Panc1 (cell line): Measurements from ENCODE around the gene CAPN7. TPM values are rescaled to one million over a fixed set of nuclear protein-coding genes. Genes with fewer than 3 reads are reported as not detected.

Source experiments
- ATAC-seq: fragments of 200-7000 bp; cut with Tn5 transposase; 2 replicates; pipeline ENCODE4 v1.9.1; 2020; ENCODE audit warnings: mild to moderate bottlenecking, moderate library complexity
- BruUV-seq: library from RNA; stranded (reverse); fragments of 400-500 nt; replicated peaks from 2 replicates; lab custom pipeline; 2021; lab: Mats Ljungman, UMichigan
- CTCF ChIA-PET: fragments of 300-600 bp; sonication (Branson Sonifier 250); formaldehyde crosslinking; loops from one replicate; lab custom pipeline; 2022; ENCODE audit warnings: antibody characterized with exemption; lab: Charles Lee
- POLR2A ChIA-PET: fragments of 300-600 bp; sonication (Branson Sonifier 250); formaldehyde crosslinking; loops from one replicate; lab custom pipeline; 2022; ENCODE audit warnings: antibody characterized with exemption; lab: Charles Lee
- DNase-seq: peaks from one replicate; pipeline ENCODE4 v3.0.0-alpha.2; 2010; ENCODE audit warnings: low read depth, low spot score
- H3K27ac ChIP-seq: 2 replicates; pipeline ENCODE4 v1.5.1; 2011; ENCODE audit warnings: mild to moderate bottlenecking, low read length, inconsistent platforms
- H3K27me3 ChIP-seq: fragments of 200-500 bp; sonication (Bioruptor generic); 2 replicates; pipeline ENCODE4 v1.6.0; 2014; ENCODE audit warnings: low read length, inconsistent platforms; ENCODE audit not compliant: control insufficient read depth, insufficient read depth
- H3K36me3 ChIP-seq: fragments of 200-500 bp; sonication (Bioruptor generic); 2 replicates; pipeline ENCODE4 v1.5.1; 2014; ENCODE audit warnings: inconsistent platforms, mild to moderate bottlenecking, low read length, moderate library complexity; ENCODE audit not compliant: control insufficient read depth, insufficient read depth
- H3K4me1 ChIP-seq: 2 replicates; pipeline ENCODE4 v1.5.1; 2011; ENCODE audit warnings: inconsistent platforms, mild to moderate bottlenecking, low read length, moderate library complexity; ENCODE audit not compliant: control insufficient read depth, insufficient read depth
- H3K4me3 ChIP-seq, 2 experiments: 2 replicates each; pipeline ENCODE4 v1.5.1; 2011 to 2012; ENCODE audit warnings: low read depth in 2 of 2, low read length in 2 of 2, mild to moderate bottlenecking in 2 of 2, inconsistent platforms in 1 of 2, moderate library complexity in 1 of 2
- H3K9me3 ChIP-seq: fragments of 200-500 bp; sonication (Bioruptor generic); 2 replicates; pipeline ENCODE4 v1.5.1; 2014; ENCODE audit warnings: low read depth, mild to moderate bottlenecking, inconsistent platforms, low read length, moderate library complexity; ENCODE audit not compliant: control insufficient read depth, insufficient read depth
- CTCF ChIP-seq: fragments of 450-650 bp; IDR thresholded peaks from 2 replicates; pipeline ENCODE4 v1.5.1; 2017; ENCODE audit warnings: mild to moderate bottlenecking
- POLR2AphosphoS5 ChIP-seq: IDR thresholded peaks from 2 replicates; pipeline ENCODE4 v1.6.1; 2012; ENCODE audit warnings: mild to moderate bottlenecking, low read depth, low read length, moderate library complexity
- REST ChIP-seq, 2 experiments: IDR thresholded peaks; 2 replicates each; pipeline ENCODE4 v1.6.1; 2011 to 2012; ENCODE audit warnings: low read depth in 2 of 2, control low read depth in 1 of 2, low read length in 1 of 2, mild to moderate bottlenecking in 1 of 2, moderate library complexity in 1 of 2; ENCODE audit not compliant: insufficient read depth in 1 of 2
- SIN3A ChIP-seq: IDR thresholded peaks from 2 replicates; pipeline ENCODE4 v1.6.1; 2012; ENCODE audit warnings: low read depth, mild to moderate bottlenecking, low read length, moderate library complexity, borderline replicate concordance; ENCODE audit not compliant: insufficient read depth
- TCF7L2 ChIP-seq: IDR thresholded peaks from 2 replicates; pipeline ENCODE4 v1.6.1; 2011; ENCODE audit warnings: mild to moderate bottlenecking, low read depth, low read length, inconsistent platforms
- in situ Hi-C: cut with HindIII; loops from 2 replicates; pipeline ENCODE4 v1.10.0; 2016; ENCODE audit warnings: low sequenced_read_pairs, low pct_unique_long_range_greater_than_20kb
- intact Hi-C: fragments of 100-400 bp; cut with micrococcal nuclease; formaldehyde crosslinking; loops from one replicate; pipeline ENCODE4 v1.10.0; 2022; ENCODE audit not compliant: unreplicated experiment
- total RNA-seq: library from RNA; stranded (reverse); gene quantifications from one replicate; pipeline ENCODE4 v1.2.1, GENCODE V29; 2021; ENCODE audit not compliant: unreplicated experiment

CAPN7 gene
- total RNA-seq, 1 experiment from 2014 or later: 26.5 TPM

- Histone ChIP-seq H3K27me3 (no peaks in the 10 kb centered on the region), H3K36me3 (peaks cover 27% of the 10 kb centered on the region), H3K4me3 (no peak overlapping the region), H3K27ac (no peak overlapping the region), H3K4me1 (no peaks in the 10 kb centered on the region), H3K9me3 (no peaks in the 10 kb centered on the region)
- ChIA-PET CTCF (no interaction called here), POLR2A (no interaction called here)
- intact Hi-C loops (no loop called here), in situ Hi-C loops (no loop called here)
- DNase-seq (no peak), ATAC-seq (no peak)
- no peak for TF ChIP-seq CTCF
- TF ChIP-seq REST (IDR thresholded peaks at IDR 0.05; ENCODE audit: insufficient read depth in 1 of 2, low read depth in 2 of 2, low read length in 1 of 2): no peak
- no peak for TF ChIP-seq TCF7L2
- no peak for TF ChIP-seq POLR2AphosphoS5
- TF ChIP-seq SIN3A: no peak
- no TSS peak for BruUV-seq
Observed at GRCh38 chr3:15218689-15219088, 12.6 kb downstream of the CAPN7 start.

DNA sequence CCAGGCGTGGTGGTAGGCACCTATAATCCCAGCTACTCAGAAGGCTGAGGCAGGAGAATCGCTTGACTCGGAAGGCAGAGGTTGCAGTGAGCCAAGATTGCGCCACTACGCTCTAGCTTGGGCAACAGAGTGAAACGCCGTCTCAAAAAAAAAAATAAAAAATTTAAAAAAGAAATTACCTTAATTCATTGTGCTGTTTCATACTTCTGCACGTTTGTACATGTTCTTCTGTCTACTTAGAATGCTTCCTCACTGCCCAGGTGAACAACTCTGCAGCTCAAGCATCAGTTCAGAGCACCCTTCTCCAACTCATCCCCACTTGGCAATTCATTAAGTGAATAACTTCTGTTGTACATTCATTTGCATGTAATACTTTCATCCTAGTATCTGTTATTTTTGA is 14.0 kb downstream of the CAPN7 start:
- Histone ChIP-seq H3K4me1 (no peaks in the 10 kb centered on the region), H3K27me3 (no peaks in the 10 kb centered on the region), H3K27ac (no peak overlapping the region), H3K4me3 (no peak overlapping the region), H3K9me3 (no peaks in the 10 kb centered on the region), H3K36me3 (peaks cover 31% of the 10 kb centered on the region)
- no TSS peak for BruUV-seq
- DNase-seq (no peak), ATAC-seq (no peak)
- intact Hi-C loops (no loop called here), in situ Hi-C loops (no loop called here)
- no peak for TF ChIP-seq CTCF
- TF ChIP-seq REST (IDR thresholded peaks at IDR 0.05; ENCODE audit: insufficient read depth in 1 of 2, low read depth in 2 of 2, low read length in 1 of 2): no peak
- TF ChIP-seq SIN3A: no peak
- no peak for TF ChIP-seq TCF7L2
- no peak for TF ChIP-seq POLR2AphosphoS5
- ChIA-PET CTCF (no interaction called here), POLR2A (interaction anchor here (0.6 kb wide), 1 partner anchor 517 kb away, joined by 3 read pairs; no protein-coding TSS in a partner anchor)
